HG03575 (cell line): ENCODE measurements around the gene TAB2.
"Not testable (repeated sequence)": the region's sequence is repeated elsewhere in the genome, so short reads cannot be mapped to it uniquely, and the experiment has no call there.

ENCODE experiments used
- ATAC-seq: cut with Tn5 transposase; IDR thresholded peaks from one replicate; pipeline ENCODE4 v1.9.1; 2021; ENCODE audit not compliant: unreplicated experiment, insufficient number of reproducible peaks, low FRiP score; ENCODE audit errors: extremely low read depth

The TAB2 gene

GRCh38 chr6:149429427-149430360 is 112.2 kb downstream of the TAB2 start:
- ATAC-seq, result no peak

- ATAC-seq, result peak; percentile 73
Measured at GRCh38 chr6:149431905-149432775, 114.6 kb downstream of the TAB2 start.

- ATAC-seq, result no peak
Measured at GRCh38 chr6:149433405-149433804, 115.9 kb downstream of the TAB2 start.

- no peak for ATAC-seq
Measured at GRCh38 chr6:149433881-149434280, 116.4 kb downstream of the TAB2 start.

- ATAC-seq, result no peak
Measured at GRCh38 chr6:149435919-149436586, 118.5 kb downstream of the TAB2 start.

- no peak for ATAC-seq
Measured at GRCh38 chr6:149436647-149437046, 119.1 kb downstream of the TAB2 start.

GRCh38 chr6:149437212-149437611 is 119.7 kb downstream of the TAB2 start:
- no peak for ATAC-seq

- ATAC-seq, result no peak
Measured at GRCh38 chr6:149438855-149439254, 121.3 kb downstream of the TAB2 start.

- ATAC-seq, result no peak
Measured at GRCh38 chr6:149439626-149440025, 122.1 kb downstream of the TAB2 start.

GRCh38 chr6:149440735-149441671 is 123.5 kb downstream of the TAB2 start:
- no peak for ATAC-seq

GRCh38 chr6:149441740-149442139 is 124.2 kb downstream of the TAB2 start:
- ATAC-seq, result no peak

- no peak for ATAC-seq
Measured at GRCh38 chr6:149443411-149444181, 126.1 kb downstream of the TAB2 start.

- not testable (repeated sequence) for ATAC-seq
Measured at GRCh38 chr6:149444360-149445094, 127.0 kb downstream of the TAB2 start.

- no peak for ATAC-seq
Measured at GRCh38 chr6:149445095-149445466, 127.6 kb downstream of the TAB2 start.

GRCh38 chr6:149445573-149445972 is 128.1 kb downstream of the TAB2 start:
- no peak for ATAC-seq

GRCh38 chr6:149446791-149447376 is 129.4 kb downstream of the TAB2 start:
- no peak for ATAC-seq
